Colonic mucosa (tissue), 4 donors: ENCODE results near the gene BRD4. TPM values are rescaled to one million over a fixed set of nuclear protein-coding genes. Genes with fewer than 3 reads are reported as not detected.

Source experiments
- DNase-seq: peaks from one replicate; pipeline ENCODE4 v3.0.0-alpha.2; 2020
- H3K27ac ChIP-seq: fragments of 200-600 bp; one replicate; pipeline ENCODE4 v1.8.0; 2021
- H3K27me3 ChIP-seq: fragments of 200-600 bp; one replicate; pipeline ENCODE4 v1.8.0; 2021
- H3K36me3 ChIP-seq: fragments of 200-600 bp; one replicate; pipeline ENCODE4 v1.8.0; 2021
- H3K4me1 ChIP-seq: fragments of 200-600 bp; one replicate; pipeline ENCODE4 v1.8.0; 2021; ENCODE audit warnings: mild to moderate bottlenecking
- H3K4me3 ChIP-seq: fragments of 200-600 bp; one replicate; pipeline ENCODE4 v1.8.0; 2021
- H3K9ac ChIP-seq, 2 donors: one replicate each; pipeline ENCODE4 v1.7.0; 2013; ENCODE audit warnings: control low read depth in 2 of 2, low read depth in 2 of 2, low read length in 2 of 2
- H3K9me3 ChIP-seq: fragments of 200-600 bp; one replicate; pipeline ENCODE4 v1.8.0; 2021
- CTCF ChIP-seq: fragments of 200-600 bp; IDR thresholded peaks from one replicate; pipeline ENCODE4 v1.8.0; 2022; ENCODE audit warnings: antibody characterized with exemption, mild to moderate bottlenecking
- intact Hi-C: fragments of 100-400 bp; cut with DNase I; formaldehyde crosslinking; loops from one replicate; pipeline ENCODE4 v1.14.1; 2022
- total RNA-seq, 2 donors: library from RNA; stranded (reverse); fragmentation: NEBNext Ultra II Directional in 1 of 2; extraction: Animal tissue kit (Norgen Biotek cat#: 25700) in 1 of 2; gene quantifications; one replicate each; pipeline ENCODE4 v1.2.1, GENCODE V29; 2021
- donor health status: healthy.
- donor health status: DM: no; HTN: no; CAD: no.
- donor health status: DM: no; HTN: no; CAD: no.

The BRD4 gene
- total RNA-seq, 2 donors from 2014 or later = 67.2 to 82.7 TPM

GRCh38 chr19:15280915-15281683 is 51.2 kb downstream of the BRD4 start:
- Histone ChIP-seq H3K4me3 (no peak overlapping the region), H3K36me3 (no peaks in the 10 kb centered on the region), H3K27ac (peak overlapping the region; percentile 23), H3K4me1 (peaks cover 29% of the 10 kb centered on the region), H3K9me3 (no peaks in the 10 kb centered on the region), H3K27me3 (no peaks in the 10 kb centered on the region), H3K9ac (no peak overlapping the region)
- TF ChIP-seq CTCF = no peak
- intact Hi-C loops = no loop called here
- DNase-seq = peak; percentile 61

- Histone ChIP-seq H3K9ac (no peak overlapping the region), H3K27ac (no peak overlapping the region), H3K4me1 (peaks cover 32% of the 10 kb centered on the region), H3K4me3 (no peak overlapping the region), H3K27me3 (no peaks in the 10 kb centered on the region), H3K9me3 (no peaks in the 10 kb centered on the region), H3K36me3 (no peaks in the 10 kb centered on the region)
- no peak for TF ChIP-seq CTCF
- intact Hi-C loops = no loop called here
- DNase-seq = no peak
Measured at GRCh38 chr19:15280048-15280725, 52.2 kb downstream of the BRD4 start.

GRCh38 chr19:15279326-15279904 is 52.9 kb downstream of the BRD4 start:
- Histone ChIP-seq H3K36me3 (no peaks in the 10 kb centered on the region), H3K9ac (no peak overlapping the region), H3K9me3 (no peaks in the 10 kb centered on the region), H3K27ac (no peak overlapping the region), H3K4me1 (peaks cover 32% of the 10 kb centered on the region), H3K4me3 (no peak overlapping the region), H3K27me3 (no peaks in the 10 kb centered on the region)
- DNase-seq = no peak
- intact Hi-C loops = no loop called here
- TF ChIP-seq CTCF = no peak

- Histone ChIP-seq H3K27ac (no peak overlapping the region), H3K9me3 (no peaks in the 10 kb centered on the region), H3K9ac (no peak overlapping the region), H3K36me3 (peaks cover 11% of the 10 kb centered on the region), H3K4me3 (no peak overlapping the region), H3K27me3 (no peaks in the 10 kb centered on the region), H3K4me1 (peaks cover 35% of the 10 kb centered on the region)
- intact Hi-C loops = no loop called here
- TF ChIP-seq CTCF = no peak
- no peak for DNase-seq
Measured at GRCh38 chr19:15276620-15277215, 55.6 kb downstream of the BRD4 start.

- H3K27me3 ChIP-seq = no peaks in the 10 kb centered on the region
- no peak overlapping the region for H3K27ac ChIP-seq
- H3K9ac ChIP-seq = no peak overlapping the region
- DNase-seq = no peak
- H3K4me3 ChIP-seq = no peak overlapping the region
- peaks cover 14% of the 10 kb centered on the region for H3K36me3 ChIP-seq
- no peaks in the 10 kb centered on the region for H3K9me3 ChIP-seq
- intact Hi-C loops = no loop called here
- TF ChIP-seq CTCF = no peak
- peaks cover 13% of the 10 kb centered on the region for H3K4me1 ChIP-seq
Measured at GRCh38 chr19:15274477-15274876, 57.9 kb downstream of the BRD4 start.
